Vagina (tissue), 2 donors: ENCODE results near the gene LAMC1.

Experiments used
- CTCF ChIP-seq, 3 experiments: fragments of 450-650 bp in 2 of 3; fragments of 200-600 bp in 1 of 3; sonication (generic) in 1 of 3; IDR thresholded peaks; one replicate each; pipeline ENCODE4 v1.5.1; 2017 to 2019; ENCODE audit warnings: antibody characterized with exemption in 3 of 3, mild to moderate bottlenecking in 2 of 3, moderate library complexity in 2 of 3
- POLR2A ChIP-seq, 2 donors: fragments of 450-650 bp; IDR thresholded peaks; one replicate each; pipeline ENCODE4 v1.6.1; 2017; ENCODE audit warnings: antibody characterized with exemption in 2 of 2, mild to moderate bottlenecking in 2 of 2, moderate library complexity in 2 of 2
- POLR2AphosphoS5 ChIP-seq, 2 donors: sonication (generic); formaldehyde crosslinking; IDR thresholded peaks; one replicate each; pipeline ENCODE4 v1.9.0; 2017; ENCODE audit warnings: antibody characterized with exemption in 2 of 2, mild to moderate bottlenecking in 2 of 2, low read depth in 1 of 2; ENCODE audit not compliant: insufficient read depth in 1 of 2

- TF ChIP-seq CTCF (IDR thresholded peaks at IDR 0.05) (no peak), POLR2AphosphoS5 (IDR thresholded peaks at IDR 0.05; ENCODE audit: insufficient read depth in 1 of 2, low read depth in 1 of 2) (no peak), POLR2A (IDR thresholded peaks at IDR 0.05) (no peak)
These were observed 58.3 kb downstream of the LAMC1 start for GRCh38 chr1:183081402-183082120.
